HG03095 (cell line): ENCODE results near the gene KLHL29.
"Not testable (repeated sequence)": the region's sequence is repeated elsewhere in the genome, so short reads cannot be mapped to it uniquely, and the experiment has no call there.

Source experiments
- ATAC-seq: cut with Tn5 transposase; IDR thresholded peaks from one replicate; pipeline ENCODE4 v1.9.1; 2021; ENCODE audit warnings: moderate library complexity; ENCODE audit not compliant: unreplicated experiment

KLHL29 gene

DNA sequence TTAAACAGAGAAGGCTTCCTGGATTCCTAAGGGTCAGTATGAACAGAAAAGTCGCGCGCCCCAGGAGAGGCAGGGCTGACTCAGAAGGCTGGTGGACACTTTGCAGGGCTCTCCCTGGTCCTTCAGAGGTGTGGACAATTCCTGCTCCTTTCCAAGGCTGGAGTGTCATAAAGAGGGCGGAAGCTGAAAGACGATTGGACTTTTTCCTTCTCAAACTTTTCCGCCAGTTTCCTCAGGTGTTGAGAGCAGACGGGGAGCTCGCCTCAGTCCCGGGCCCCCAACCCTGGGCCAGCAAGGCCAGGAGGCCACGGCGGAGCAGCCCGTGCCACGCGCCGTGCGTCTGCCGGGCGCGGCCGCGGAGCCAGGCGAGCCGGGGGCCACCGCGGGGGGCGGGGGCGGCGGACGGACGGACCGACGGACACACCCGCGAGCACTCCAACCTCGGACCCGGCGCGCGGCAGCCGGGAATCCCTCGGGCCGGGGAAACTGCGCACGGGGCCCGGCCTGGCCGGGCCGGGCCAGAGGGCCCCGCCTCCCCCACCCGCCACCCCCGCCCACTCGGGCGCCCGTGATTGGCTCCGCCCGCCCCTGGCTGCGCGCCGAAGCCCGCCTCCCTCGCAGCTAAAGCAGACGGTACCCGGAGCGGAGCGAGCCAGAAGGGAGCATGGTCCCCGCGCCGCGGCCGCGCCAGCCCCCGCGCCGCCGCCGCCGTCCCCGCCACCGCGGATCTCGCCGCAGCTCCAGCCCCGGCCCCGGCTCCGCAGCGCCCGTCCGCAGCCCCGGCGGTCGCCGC lies at the start of gene KLHL29:
TSS of gene KLHL29 (plus strand) at position 629 of the 793 bp plus-strand sequence. CDS start 177,018 bp downstream, outside the sequence.
- ATAC-seq: peak; percentile 53

DNA sequence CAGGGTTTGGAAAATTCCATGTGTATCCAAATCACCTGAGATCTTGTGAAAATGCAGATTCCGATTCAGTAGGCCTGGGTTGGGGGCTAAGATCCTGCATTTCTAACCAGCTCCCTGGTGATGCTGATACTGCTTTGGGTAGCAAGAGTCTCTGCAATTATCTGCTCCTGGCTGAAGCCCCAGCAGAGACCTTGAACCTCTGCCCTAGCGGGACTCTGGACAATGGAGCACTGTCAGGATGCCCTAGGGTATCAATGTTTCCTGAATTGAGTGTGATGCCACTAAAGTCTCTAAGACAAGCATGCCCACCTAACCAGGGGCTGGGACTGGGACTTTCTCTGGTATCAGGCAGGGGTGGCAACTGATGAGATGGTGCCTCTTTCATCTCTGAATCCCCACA lies 49.4 kb upstream of the KLHL29 start:
- no peak for ATAC-seq

DNA sequence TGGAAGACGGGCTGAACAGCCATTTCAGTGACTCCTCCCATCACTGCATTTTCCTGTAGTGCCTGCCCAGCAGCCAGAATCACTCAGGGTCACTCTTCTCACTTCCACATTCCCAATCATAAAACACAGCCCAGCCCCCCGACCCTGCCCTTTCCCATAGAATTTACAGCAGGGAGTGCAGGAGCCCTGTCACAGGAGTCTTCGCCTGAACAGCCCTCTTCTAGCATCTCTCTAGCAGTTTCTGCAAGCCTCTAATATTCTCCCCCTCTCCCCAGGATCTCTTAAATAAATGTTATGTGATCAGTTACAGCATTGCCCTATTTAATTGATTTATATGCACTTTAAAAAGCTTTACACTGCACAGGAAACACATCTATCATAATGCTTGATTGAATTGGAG lies 42.9 kb upstream of the KLHL29 start:
- no peak for ATAC-seq

DNA sequence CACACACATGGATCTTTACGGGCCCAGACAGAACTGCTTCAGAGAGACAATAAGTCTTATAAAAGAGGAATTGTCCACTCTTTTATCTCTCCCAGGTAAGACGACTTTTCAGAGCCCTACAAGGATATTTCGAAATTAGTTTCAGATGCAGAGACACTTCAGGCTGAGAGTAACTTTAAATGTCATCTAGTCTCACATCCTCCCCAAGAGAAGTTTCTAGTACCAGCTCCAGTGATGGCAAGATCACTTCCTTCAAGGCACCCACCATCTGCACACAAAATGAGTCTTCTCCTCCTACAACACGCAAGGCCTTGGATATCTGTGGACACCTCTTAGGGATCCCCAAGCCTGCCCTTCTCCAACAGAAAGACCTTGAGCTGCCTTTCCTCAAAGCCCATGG lies 39.0 kb upstream of the KLHL29 start:
- ATAC-seq: no peak

DNA sequence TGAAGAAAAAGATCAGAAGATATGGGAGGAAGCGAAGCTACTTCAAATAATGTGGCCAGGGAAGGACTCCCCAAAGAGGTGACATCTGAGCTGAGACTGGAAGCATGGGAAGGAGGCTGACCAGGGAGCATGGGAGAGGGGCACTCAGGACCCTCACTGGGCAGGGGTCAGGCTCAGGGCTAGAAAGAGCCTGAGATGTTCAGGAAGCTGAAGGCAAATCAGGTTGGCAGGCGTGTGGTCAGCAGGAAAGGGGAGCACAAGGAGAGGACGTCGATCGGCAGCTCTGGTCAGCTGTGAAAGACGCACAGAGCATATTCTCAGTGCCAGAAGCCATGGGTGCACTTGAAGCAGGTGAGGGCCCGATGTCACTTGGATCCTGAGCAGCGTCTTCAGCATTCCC lies 38.2 kb upstream of the KLHL29 start:
- no peak for ATAC-seq

DNA sequence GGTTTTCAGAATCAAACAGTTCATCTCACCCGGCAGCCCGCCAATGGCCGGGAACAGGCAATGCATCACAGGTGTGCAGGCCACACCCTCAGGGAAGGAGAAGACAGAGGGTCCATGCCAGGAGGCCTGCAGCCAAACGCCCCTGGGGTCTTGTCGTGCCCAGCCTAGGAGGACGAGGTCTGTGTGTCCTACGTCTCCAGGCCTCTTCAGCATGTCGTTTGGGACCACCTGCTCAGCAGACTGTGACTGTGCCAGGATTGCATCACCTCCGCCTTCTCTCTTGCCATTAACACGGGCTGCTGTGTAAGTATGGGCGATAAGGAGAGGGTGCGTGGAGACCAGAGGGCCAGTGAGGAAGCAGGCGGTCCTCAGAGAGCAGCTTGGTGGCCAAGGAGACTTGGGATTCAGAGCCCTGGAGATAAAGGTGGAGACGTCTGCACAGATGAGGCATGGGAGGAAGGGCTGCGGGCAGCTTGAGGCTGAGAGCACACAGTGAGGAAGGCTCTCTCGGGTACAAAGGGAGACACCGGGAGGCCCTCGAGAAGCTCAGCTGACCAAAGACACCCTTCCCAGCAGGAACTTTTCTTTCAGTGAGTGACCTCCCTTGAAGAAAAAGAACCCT lies 37.4 kb upstream of the KLHL29 start:
- ATAC-seq: no peak

DNA sequence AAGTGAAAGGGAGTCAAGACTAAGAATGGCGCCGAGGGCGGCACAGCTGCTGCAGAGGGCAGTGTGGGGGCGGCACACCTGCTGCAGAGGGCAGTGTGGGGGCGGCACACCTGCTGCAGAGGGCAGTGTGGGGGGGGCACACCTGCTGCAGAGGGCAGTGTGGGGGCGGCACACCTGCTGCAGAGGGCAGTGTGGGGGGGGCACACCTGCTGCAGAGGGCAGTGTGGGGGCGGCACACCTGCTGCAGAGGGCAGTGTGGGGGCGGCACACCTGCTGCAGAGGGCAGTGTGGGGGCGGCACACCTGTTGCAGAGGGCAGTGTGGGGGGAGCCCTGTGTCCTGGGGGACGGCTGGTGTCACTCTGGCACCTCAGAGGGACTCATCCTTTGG lies 36.9 kb upstream of the KLHL29 start:
- ATAC-seq: not testable (repeated sequence)

DNA sequence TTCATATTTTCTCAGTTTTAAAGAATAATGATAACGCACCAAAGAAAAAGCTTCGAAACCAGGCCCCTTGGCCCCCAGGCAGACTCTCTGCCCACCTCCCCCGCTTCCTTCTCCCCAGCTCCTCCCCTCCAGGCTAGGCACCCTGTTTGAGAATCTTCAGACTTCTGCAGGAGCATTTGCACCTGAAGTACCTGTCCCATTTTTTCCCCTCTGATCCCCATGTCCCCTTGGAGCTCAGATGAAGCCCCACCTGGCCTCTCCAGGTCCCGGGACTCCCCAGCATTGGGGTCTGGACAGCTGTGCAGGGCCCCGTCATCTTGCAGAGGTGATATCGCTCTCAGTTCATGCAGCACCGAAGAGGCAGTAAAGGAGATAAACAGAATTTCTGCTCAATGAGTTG lies 35.5 kb upstream of the KLHL29 start:
- no peak for ATAC-seq

DNA sequence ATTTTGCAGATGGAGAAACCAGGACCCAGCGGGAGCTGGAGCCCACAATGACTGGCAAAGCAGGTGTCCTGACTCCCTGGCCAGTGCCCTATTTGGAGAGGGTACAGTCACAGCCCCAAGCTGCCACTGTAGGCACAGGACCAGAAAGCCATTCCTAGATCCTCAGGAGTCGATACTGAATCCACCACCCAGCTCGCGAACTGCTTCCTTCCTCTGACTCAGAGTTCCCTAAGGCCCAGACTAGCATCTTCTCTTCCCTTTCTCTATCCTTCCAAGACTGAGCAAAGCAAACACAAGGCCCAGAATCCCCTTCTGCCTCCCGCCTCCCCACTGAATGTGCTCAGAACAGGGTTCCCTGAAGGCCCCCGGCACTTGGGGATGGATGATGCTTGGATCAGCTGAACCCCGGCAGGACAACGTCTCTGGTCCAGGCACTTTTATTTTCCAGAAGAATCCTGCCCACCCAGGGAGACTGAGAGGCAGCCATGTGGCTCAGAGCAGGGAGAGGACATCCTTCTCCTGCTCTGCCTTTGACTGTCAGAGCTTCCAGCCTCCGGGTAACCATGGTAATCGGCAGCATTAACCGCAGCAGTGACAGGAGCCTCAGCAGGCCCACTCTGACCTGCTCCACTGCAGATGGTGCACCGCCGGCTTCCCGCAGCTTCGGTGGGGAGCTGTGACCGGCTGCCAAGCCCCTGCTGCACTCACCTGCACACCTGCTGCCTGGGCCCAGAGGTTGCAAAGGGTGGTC lies 34.8 kb upstream of the KLHL29 start:
- ATAC-seq: no peak

DNA sequence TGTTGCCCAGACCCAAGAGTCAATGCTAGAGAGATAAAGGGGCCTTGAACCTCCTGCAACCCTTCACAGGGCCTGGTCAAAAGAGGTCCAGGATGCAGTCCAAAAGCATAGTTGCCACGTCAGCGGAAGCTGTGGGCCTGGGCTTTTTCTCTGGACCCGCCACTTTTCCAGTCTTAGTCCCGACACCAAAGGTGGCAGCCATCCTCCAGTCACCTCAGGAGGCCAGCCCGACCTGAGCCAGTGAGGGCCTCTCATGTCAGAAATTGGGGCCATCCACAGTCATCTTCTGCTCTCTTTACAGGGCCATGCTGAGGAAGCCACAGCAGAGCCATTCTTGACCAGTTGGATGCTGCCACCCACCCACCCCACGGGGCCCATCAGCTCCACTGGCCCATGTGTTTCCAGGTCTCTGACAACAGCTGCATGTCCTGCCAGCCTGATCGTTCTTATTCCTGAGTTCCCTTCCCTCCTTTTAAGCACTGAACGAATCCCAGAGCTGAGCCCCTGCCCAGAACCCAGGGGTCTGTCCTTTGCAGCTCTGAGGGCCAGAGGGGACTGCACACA lies 34.1 kb upstream of the KLHL29 start:
- ATAC-seq: no peak

DNA sequence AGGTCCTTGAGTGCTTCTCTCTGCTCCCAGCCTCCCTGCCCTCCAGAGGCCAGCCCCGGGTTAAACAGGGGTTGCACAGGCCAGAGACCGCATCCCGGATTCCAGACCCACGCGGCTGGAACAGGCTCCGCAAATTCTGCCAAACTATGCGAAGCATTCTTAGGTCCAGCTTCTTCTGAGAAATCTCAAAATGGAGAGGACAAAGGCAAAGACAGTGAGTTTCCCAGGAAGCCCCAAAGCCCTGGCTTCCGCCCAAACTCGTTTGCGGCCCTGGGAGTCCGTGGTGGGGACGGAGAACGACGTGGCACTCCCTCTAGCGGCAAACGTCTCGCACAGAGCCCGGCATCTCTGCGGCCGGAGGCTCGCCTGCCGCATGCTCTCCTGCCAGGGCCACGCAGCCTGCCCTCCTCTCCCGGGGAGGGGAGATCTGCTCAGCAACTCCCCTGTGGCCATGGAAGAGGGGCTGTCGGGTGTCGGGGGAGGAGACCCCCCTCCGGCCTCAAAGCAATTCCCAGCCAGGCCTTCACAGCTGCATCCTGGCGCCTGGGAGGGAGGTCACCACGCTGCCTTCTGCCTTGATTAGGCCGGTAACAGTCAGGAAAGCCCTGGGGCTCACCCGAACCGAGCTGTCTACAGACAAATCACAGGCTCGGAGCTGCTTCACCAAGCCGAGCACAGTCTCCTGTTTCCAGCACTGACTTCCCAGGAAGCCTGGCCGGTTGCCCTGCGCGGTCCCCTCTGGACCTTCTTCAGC lies 33.4 kb upstream of the KLHL29 start:
- ATAC-seq: peak; percentile 85

DNA sequence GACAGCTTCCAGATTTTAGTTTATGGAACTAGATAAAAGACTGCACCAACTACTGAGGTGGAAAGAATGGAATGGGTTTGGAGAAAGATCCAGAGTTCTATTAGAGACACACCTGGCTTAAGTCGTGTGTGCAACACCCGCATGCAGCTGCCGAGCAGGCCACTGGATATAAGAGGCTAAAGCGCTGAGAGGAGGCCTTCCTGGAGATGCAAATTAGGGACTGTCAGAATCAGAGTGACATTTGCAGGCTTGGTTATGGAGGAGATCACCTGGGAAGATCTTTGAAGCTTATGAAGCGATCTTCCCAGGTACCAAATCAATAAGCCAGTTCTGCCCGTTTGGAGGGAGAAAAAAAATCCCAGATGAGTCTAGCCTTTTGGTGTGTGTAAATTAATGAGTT lies 30.4 kb upstream of the KLHL29 start:
- ATAC-seq: peak; percentile 87

DNA sequence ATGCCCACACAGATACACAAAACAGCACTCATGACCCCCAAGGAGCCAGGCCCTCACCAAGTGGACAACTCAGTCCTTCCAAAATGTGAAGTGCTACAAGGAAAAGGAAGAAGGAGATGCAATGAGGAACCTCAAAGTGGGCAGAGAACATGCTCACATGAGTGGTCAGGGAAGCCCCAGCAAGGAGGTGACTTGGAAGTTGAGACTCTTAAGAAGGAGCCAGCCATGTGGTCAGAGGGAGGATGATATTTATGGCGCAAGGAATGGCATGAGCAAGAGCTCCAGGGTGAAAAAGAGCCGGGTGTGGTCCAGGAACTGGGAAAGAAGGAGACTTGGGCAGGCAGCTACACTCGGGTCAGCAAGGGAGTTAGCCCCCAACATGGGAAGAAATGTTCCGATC lies 30.0 kb upstream of the KLHL29 start:
- ATAC-seq: no peak

DNA sequence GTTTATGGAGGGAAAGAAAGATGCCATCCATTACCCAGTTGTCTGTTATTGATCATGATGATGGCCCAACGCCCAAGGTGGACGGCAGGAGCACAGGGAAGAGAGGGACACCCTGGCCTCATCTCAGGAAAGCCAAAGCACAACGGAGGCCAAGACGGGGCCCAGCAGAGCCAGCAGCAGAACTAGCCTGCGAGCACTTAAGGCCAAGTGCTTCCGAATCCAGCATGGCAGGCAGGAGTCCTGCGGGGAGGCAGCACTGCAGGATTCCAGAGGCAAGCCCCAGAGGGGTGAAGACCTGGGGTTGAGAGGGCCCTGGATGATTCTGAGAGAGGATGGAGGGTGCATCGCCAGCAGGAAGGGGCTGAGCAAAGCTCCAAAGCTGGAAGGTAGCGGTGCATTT lies 28.3 kb upstream of the KLHL29 start:
- no peak for ATAC-seq

DNA sequence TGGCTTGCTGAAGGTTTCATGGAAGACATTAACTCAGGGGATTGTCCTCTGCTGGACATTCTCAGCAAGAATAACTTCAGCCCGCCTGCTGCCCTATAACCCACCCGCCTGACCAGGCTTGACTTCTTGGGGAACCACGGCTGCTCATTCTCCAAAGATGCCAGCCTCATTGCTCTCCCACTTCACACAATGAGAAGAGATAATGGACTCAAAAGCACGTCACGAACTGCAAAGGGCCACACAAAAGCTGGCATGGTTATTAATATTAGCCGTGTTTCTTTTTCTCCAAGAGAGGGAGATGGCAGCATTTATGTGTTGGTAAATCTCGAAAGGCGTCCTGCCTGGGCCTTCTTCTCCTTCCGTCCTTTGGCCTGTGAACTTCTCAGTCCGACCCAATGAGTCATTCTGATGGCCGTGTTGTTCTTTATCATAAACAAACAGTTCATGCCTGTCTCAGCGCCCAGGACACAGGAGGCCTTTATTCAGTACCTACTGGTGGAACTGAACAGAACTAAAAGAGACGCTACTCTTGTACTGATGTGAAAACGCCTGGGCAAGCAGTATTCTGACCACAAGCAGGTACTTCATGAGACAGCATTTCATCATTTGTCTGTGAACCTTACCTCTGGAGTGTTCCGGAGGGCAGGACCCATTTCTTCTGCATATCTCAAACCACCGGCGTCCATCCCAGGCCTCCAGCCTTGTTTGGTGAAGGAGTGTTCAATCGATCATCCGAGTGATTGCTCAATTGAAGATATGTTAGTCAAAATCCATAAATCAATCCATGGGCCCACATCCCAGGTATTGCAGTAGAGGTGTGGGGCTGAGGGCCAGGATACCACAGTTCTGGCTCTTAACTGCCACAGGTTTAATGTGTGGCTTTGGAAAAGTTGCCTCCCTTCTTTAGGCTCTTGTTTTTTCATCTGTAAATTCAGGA lies 25.1 kb upstream of the KLHL29 start:
- no peak for ATAC-seq

DNA sequence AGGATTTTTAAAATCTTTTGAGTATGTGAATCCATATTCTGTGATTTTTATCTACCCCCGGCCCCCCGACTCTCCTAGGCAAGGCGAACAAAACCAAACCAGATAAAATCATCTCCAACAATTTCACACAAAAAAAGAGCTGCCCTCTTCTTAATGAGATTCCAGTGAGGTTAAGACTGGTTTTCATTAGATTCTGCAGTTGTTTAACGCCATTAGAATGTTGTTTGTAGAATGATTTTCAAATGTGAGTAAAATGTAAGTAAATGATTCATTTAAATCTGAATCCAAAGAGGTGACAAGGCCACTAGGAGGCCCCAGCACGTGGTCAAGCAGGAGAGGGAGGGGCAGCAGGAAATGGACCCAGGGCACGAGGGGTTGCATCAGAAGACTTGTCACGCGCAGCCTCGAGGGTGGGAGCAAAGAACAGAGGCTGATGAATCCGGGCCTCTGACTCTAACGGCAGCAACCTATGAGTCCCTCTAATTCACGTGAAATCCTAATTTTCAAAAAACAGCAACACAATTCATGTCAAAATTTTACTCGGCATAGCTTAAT lies 24.3 kb upstream of the KLHL29 start:
- no peak for ATAC-seq

DNA sequence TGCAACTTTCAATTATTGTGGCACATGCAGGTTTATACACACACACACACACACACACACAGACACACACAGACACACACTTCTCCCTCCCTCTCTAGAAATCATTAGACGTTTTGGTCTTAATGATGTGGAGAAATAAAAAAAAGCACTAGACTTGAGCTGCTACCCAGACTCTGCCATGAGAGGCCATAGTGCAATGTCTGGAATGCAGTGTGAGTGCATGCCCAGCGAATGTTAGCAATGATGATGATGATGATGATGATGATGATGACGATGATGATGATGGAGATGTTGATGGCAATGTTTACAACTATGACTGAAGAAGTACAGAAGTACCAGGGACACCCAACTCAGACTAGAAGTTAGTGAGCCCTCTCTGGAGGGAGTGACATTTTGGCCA lies 23.8 kb upstream of the KLHL29 start:
- ATAC-seq: no peak

DNA sequence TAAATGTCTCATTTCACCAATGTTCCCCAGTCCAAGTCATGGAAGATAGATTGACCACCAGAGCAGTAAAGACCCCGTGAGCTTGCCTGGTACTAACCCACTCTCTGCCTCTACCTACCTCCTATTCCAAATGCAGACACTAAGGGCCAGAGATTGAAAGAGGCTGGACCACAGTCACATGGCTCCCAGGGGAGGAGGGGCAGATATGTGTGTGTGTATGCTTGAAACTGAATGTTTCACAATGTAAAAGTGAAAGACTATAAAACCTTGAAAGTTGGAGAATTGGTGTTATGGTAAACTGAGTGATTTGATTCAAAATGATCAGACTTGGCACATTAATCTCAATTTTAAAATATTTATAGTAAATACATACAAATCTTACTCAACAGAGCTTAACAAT lies 21.7 kb upstream of the KLHL29 start:
- no peak for ATAC-seq

DNA sequence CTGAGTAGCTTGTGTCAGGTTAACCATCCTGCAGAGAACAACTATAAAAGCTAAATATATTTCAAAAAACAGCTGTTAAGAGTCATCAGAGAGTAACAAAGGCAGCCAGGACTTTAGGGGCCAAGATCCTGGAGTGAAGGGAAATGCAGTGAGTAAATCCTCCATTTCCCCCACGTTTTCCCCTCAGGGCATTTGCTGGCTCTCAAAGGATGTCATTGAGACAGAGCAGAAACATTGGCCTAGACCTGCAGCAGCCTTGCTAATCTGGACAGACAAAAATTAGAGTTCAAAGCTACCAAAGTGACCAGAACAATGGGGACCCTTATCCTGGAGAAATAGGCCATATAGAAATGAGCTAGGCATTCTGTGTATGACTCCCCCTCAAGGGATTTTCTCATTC lies 21.1 kb upstream of the KLHL29 start:
- no peak for ATAC-seq

DNA sequence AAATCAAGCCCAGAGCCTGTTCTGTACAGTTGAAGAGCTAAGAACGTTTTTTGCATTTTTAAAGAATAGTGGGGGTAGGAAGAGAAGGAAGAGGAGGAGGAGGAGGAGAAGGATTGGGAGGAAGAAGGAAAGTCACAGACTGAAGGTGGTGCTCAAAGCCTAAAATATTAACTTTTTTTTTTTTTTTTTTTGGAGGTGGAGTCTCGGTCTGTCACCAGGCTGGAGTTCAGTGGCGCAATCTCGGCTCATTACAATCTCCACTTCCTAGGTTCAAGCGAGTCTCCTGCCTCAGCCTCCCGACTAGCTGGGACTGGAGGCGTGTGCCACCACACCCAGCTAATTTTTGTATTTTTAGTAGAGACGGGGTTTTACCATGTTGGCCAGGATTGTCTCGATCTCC lies 18.3 kb upstream of the KLHL29 start:
- ATAC-seq: no peak
